Vagina (tissue), 2 donors: ENCODE data around the gene TMEM60. TPM values are rescaled to one million over a fixed set of nuclear protein-coding genes. Genes with fewer than 3 reads are reported as not detected.

Source experiments
- DNase-seq, 2 donors: peaks; one replicate each; pipeline ENCODE4 v3.0.0-alpha.2; 2017; ENCODE audit errors: extremely low spot score in 2 of 2
- H3K27ac ChIP-seq: fragments of 200-600 bp; sonication (generic); one replicate; pipeline ENCODE4 v1.5.1; 2019
- H3K27me3 ChIP-seq: fragments of 200-600 bp; sonication (generic); one replicate; pipeline ENCODE4 v1.5.1; 2019
- H3K36me3 ChIP-seq, 2 donors: fragments of 200-600 bp; sonication (generic); one replicate each; pipeline ENCODE4 v1.5.1; 2017 to 2019
- H3K4me1 ChIP-seq: fragments of 200-600 bp; sonication (generic); one replicate; pipeline ENCODE4 v1.5.1; 2019
- H3K4me3 ChIP-seq, 2 donors: fragments of 200-600 bp; sonication (generic); 1 replicate in 1 of 2; 2 replicates in 1 of 2; pipeline ENCODE4 v1.5.1; 2016 to 2019
- H3K9me3 ChIP-seq: fragments of 200-600 bp; sonication (generic); one replicate; pipeline ENCODE4 v1.5.1; 2019
- POLR2A ChIP-seq, 2 donors: fragments of 450-650 bp; IDR thresholded peaks; one replicate each; pipeline ENCODE4 v1.6.1; 2017; ENCODE audit warnings: antibody characterized with exemption in 2 of 2, mild to moderate bottlenecking in 2 of 2, moderate library complexity in 2 of 2
- POLR2AphosphoS5 ChIP-seq, 2 donors: sonication (generic); formaldehyde crosslinking; IDR thresholded peaks; one replicate each; pipeline ENCODE4 v1.9.0; 2017; ENCODE audit warnings: antibody characterized with exemption in 2 of 2, mild to moderate bottlenecking in 2 of 2, low read depth in 1 of 2; ENCODE audit not compliant: insufficient read depth in 1 of 2
- intact Hi-C: fragments of 100-400 bp; cut with DNase I; formaldehyde crosslinking; loops from one replicate; pipeline ENCODE4 v1.15.1; 2023
- total RNA-seq: library from RNA; depleted of rRNA; stranded (reverse); fragments of >200 nt; gene quantifications from one replicate; pipeline ENCODE4 v1.2.3, GENCODE V29; 2016
- TF ChIP-seq, protein P1 (sequence below), 3 experiments: fragments of 450-650 bp in 2 of 3; fragments of 200-600 bp in 1 of 3; sonication (generic) in 1 of 3; IDR thresholded peaks; one replicate each; pipeline ENCODE4 v1.5.1; 2017 to 2019; ENCODE audit warnings: antibody characterized with exemption in 3 of 3, mild to moderate bottlenecking in 2 of 3, moderate library complexity in 2 of 3

The TMEM60 gene
- total RNA-seq, 1 donor from 2014 or later: 13.5 TPM

DNA sequence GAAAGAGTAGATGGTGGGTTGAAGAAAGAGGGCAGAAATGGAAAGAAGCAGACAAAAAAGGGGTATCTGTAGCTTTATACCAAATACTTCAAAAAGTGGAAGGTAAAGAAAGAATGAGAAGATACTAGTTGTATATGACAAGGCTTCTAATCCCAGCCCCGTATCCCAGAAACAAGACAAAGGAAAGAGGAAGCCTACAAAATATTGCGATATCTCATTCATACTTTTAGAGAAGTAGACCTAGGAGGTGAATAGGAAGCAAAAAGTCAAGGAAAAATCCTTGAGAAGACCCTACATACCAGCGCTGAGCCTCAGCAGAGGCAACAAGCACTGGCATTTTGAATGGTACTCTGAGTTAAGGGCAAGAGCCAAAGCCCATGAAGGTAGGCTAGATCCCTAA is 26.9 kb upstream of the TMEM60 start:
- H3K36me3 ChIP-seq: peaks cover 0 to 4% of the 10 kb centered on the region in 2 donors
- TF ChIP-seq POLR2A (IDR thresholded peaks at IDR 0.05) (no peak), POLR2AphosphoS5 (IDR thresholded peaks at IDR 0.05; ENCODE audit: insufficient read depth in 1 of 2, low read depth in 1 of 2) (no peak)
- TF ChIP-seq, protein P1, sequence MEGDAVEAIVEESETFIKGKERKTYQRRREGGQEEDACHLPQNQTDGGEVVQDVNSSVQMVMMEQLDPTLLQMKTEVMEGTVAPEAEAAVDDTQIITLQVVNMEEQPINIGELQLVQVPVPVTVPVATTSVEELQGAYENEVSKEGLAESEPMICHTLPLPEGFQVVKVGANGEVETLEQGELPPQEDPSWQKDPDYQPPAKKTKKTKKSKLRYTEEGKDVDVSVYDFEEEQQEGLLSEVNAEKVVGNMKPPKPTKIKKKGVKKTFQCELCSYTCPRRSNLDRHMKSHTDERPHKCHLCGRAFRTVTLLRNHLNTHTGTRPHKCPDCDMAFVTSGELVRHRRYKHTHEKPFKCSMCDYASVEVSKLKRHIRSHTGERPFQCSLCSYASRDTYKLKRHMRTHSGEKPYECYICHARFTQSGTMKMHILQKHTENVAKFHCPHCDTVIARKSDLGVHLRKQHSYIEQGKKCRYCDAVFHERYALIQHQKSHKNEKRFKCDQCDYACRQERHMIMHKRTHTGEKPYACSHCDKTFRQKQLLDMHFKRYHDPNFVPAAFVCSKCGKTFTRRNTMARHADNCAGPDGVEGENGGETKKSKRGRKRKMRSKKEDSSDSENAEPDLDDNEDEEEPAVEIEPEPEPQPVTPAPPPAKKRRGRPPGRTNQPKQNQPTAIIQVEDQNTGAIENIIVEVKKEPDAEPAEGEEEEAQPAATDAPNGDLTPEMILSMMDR (IDR thresholded peaks at IDR 0.05): no peak
- H3K27me3 ChIP-seq: no peaks in the 10 kb centered on the region
- no peak for DNase-seq
- peaks cover 27% of the 10 kb centered on the region for H3K9me3 ChIP-seq
- H3K27ac ChIP-seq: no peak overlapping the region
- peaks cover 9% of the 10 kb centered on the region for H3K4me1 ChIP-seq
- intact Hi-C loops: no loop called here
- no peak overlapping the region for H3K4me3 ChIP-seq

DNA sequence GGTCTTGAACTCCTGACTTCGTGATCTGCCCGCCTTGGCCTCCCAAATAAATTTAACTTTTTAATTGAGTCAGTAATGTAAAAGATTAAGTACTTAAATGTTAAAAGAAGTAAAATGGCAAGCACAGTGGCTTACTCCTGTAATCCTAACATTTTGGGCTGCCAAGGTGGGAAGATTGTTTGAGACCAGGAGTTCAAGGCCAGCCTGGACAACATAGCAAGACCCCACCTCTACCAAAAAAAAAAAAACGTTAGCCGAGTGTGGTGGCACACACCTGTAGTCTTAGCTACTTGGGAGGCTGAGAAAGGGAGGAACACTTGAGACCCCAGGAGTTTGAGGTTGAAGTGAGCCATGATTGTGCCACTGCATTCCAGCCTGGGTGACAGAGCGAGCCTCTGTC is 26.4 kb upstream of the TMEM60 start:
- intact Hi-C loops: no loop called here

DNA sequence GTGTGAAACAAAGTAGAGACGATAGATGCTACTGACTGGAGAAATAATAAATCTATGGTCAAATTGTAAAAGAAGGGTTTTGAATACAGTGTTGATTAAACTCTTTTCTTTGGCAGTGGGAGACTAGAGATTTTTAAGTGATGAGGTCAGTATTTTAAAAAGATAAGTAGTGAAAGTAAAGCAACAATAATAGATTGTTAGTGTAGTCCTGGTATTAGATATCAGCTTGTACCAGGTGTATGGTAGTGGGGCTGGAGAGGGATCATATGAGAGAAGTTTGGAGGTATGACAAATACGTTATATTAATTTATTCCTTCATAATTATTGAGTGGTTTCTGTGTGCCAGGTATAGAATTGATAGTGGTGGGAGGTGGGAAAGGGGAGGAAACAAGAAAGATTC is 25.6 kb upstream of the TMEM60 start:
- intact Hi-C loops: no loop called here
- DNase-seq: no peak
- no peak overlapping the region for H3K27ac ChIP-seq
- no peaks in the 10 kb centered on the region for H3K27me3 ChIP-seq
- H3K4me1 ChIP-seq: peaks cover 9% of the 10 kb centered on the region
- peaks cover 31% of the 10 kb centered on the region for H3K9me3 ChIP-seq
- H3K36me3 ChIP-seq: peaks cover 0 to 11% of the 10 kb centered on the region in 2 donors
- H3K4me3 ChIP-seq: no peak overlapping the region
- TF ChIP-seq POLR2A (IDR thresholded peaks at IDR 0.05): no peak
- TF ChIP-seq, protein P1 (IDR thresholded peaks at IDR 0.05): no peak
- no peak for TF ChIP-seq POLR2AphosphoS5 (IDR thresholded peaks at IDR 0.05; ENCODE audit: insufficient read depth in 1 of 2, low read depth in 1 of 2)

More for the DNA sequence above, 26.4 kb upstream of the TMEM60 start:
- Histone ChIP-seq H3K27ac (no peak overlapping the region), H3K36me3 (peaks cover 0 to 9% of the 10 kb centered on the region in 2 donors), H3K9me3 (peaks cover 30% of the 10 kb centered on the region), H3K4me1 (peaks cover 9% of the 10 kb centered on the region), H3K27me3 (no peaks in the 10 kb centered on the region), H3K4me3 (no peak overlapping the region)
- no peak for DNase-seq
- TF ChIP-seq, protein P1 (IDR thresholded peaks at IDR 0.05): no peak
- no peak for TF ChIP-seq POLR2AphosphoS5 (IDR thresholded peaks at IDR 0.05; ENCODE audit: insufficient read depth in 1 of 2, low read depth in 1 of 2)
- TF ChIP-seq POLR2A (IDR thresholded peaks at IDR 0.05): no peak

DNA sequence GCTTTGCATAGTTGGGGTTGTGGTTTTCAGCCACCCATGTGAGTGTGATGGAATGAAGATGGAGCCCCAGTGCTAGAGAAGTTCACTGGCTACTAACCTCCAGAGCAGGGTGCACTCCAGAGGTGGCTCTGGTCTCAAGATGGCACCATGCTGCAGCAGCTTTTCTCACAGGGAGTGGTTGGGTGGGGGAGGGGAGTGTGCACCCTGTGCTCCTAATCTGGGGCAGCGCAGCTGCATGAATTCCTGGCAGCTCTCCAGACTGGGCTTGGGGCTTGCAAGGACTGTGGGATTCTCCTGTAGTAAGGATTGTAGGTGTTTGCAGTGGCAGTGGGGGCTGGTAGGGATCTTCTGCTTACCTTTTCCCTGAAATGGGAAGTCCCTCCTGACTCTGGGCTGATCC is 24.0 kb upstream of the TMEM60 start:
- no peak for TF ChIP-seq POLR2AphosphoS5 (IDR thresholded peaks at IDR 0.05; ENCODE audit: insufficient read depth in 1 of 2, low read depth in 1 of 2)
- TF ChIP-seq POLR2A (IDR thresholded peaks at IDR 0.05): no peak
- TF ChIP-seq, protein P1 (IDR thresholded peaks at IDR 0.05): no peak
- Histone ChIP-seq H3K36me3 (peaks cover 0 to 14% of the 10 kb centered on the region in 2 donors), H3K27ac (no peak overlapping the region), H3K9me3 (peaks cover 36% of the 10 kb centered on the region), H3K4me3 (no peak overlapping the region), H3K4me1 (peaks cover 1% of the 10 kb centered on the region), H3K27me3 (no peaks in the 10 kb centered on the region)
- no peak for DNase-seq
- intact Hi-C loops: no loop called here

DNA sequence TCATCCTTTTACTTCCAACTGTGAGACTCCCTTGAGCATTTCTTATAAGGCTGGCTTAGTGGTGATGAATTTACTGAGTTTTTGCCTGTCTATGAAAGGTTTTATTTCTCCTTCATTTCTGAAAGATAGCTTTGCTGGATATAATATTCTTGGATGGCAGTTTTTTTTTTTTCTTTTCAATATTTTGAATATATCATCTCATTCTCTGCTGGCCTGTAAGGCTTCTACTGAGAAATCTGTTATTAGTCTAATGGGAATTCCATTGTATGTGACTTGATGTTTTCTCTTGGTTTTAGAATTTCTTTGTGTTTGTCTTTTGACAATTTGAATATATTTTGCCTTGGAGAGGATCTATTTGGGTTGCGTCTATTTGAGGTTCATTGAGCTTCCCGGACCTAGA is 22.7 kb upstream of the TMEM60 start:
- Histone ChIP-seq H3K4me3 (no peak overlapping the region), H3K27me3 (no peaks in the 10 kb centered on the region), H3K9me3 (peaks cover 32% of the 10 kb centered on the region), H3K4me1 (no peaks in the 10 kb centered on the region), H3K36me3 (peaks cover 0 to 15% of the 10 kb centered on the region in 2 donors), H3K27ac (no peak overlapping the region)
- TF ChIP-seq POLR2AphosphoS5 (IDR thresholded peaks at IDR 0.05; ENCODE audit: insufficient read depth in 1 of 2, low read depth in 1 of 2) (no peak), POLR2A (IDR thresholded peaks at IDR 0.05) (no peak)
- TF ChIP-seq, protein P1 (IDR thresholded peaks at IDR 0.05): no peak
- no peak for DNase-seq
- intact Hi-C loops: no loop called here
